Suprapubic skin (tissue), 4 donors: ENCODE data around the gene TEKT3.

ENCODE experiments used
- EP300 ChIP-seq: sonication (generic); formaldehyde crosslinking; IDR thresholded peaks from one replicate; pipeline ENCODE4 v1.6.1; 2017; ENCODE audit warnings: antibody characterized with exemption
- POLR2A ChIP-seq, 2 donors: fragments of 450-650 bp; IDR thresholded peaks; one replicate each; pipeline ENCODE4 v1.6.1; 2017; ENCODE audit warnings: antibody characterized with exemption in 2 of 2, mild to moderate bottlenecking in 2 of 2, moderate library complexity in 2 of 2
- POLR2AphosphoS5 ChIP-seq, 3 donors: sonication (generic); formaldehyde crosslinking; IDR thresholded peaks; one replicate each; pipeline ENCODE4 v1.6.1; 2017; ENCODE audit warnings: antibody characterized with exemption in 3 of 3
- TF ChIP-seq, protein P1 (sequence below), 2 donors: fragments of 200-600 bp in 1 of 2; fragments of 450-650 bp in 1 of 2; sonication (generic) in 1 of 2; IDR thresholded peaks; one replicate each; pipeline ENCODE4 v1.5.1; 2016 to 2019; ENCODE audit warnings: antibody characterized with exemption in 2 of 2, mild to moderate bottlenecking in 1 of 2, moderate library complexity in 1 of 2

DNA sequence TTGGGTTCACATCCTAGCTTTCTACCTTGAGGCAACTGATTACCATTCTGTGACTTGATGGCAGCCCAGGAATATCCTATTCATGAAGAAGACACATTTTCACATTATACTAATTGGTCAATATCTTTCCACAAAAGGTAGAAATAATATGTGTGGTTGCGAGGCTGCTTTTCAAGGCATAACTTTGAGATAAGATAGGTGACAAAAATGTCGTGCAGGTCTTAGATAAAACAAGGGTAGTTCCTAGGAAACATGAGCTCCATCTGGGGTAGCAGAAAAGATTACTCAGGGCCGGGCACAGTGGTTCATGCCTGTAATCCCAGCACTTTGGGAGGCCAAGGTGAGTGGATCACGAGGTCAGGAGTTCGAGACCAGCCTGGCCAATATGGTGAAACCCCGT, 22.3 kb upstream of the TEKT3 start:
- TF ChIP-seq, protein P1, sequence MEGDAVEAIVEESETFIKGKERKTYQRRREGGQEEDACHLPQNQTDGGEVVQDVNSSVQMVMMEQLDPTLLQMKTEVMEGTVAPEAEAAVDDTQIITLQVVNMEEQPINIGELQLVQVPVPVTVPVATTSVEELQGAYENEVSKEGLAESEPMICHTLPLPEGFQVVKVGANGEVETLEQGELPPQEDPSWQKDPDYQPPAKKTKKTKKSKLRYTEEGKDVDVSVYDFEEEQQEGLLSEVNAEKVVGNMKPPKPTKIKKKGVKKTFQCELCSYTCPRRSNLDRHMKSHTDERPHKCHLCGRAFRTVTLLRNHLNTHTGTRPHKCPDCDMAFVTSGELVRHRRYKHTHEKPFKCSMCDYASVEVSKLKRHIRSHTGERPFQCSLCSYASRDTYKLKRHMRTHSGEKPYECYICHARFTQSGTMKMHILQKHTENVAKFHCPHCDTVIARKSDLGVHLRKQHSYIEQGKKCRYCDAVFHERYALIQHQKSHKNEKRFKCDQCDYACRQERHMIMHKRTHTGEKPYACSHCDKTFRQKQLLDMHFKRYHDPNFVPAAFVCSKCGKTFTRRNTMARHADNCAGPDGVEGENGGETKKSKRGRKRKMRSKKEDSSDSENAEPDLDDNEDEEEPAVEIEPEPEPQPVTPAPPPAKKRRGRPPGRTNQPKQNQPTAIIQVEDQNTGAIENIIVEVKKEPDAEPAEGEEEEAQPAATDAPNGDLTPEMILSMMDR (IDR thresholded peaks at IDR 0.05): no peak
- no peak for TF ChIP-seq POLR2AphosphoS5 (IDR thresholded peaks at IDR 0.05)
- TF ChIP-seq EP300: no peak
- no peak for TF ChIP-seq POLR2A (IDR thresholded peaks at IDR 0.05)
